B cell (primary cell): ENCODE results near the gene OPA1.

Source experiments
- EZH2 ChIP-seq: IDR thresholded peaks from 2 replicates; pipeline ENCODE4 v1.6.1; 2012; ENCODE audit warnings: borderline replicate concordance, low read depth, mild to moderate bottlenecking, moderate library complexity, low read length; ENCODE audit not compliant: insufficient read depth, poor library complexity, severe bottlenecking
- TF ChIP-seq, protein P1 (sequence below): fragments of 200-600 bp; IDR thresholded peaks from one replicate; pipeline ENCODE4 v1.8.0; 2022; ENCODE audit warnings: antibody characterized with exemption, mild to moderate bottlenecking

DNA sequence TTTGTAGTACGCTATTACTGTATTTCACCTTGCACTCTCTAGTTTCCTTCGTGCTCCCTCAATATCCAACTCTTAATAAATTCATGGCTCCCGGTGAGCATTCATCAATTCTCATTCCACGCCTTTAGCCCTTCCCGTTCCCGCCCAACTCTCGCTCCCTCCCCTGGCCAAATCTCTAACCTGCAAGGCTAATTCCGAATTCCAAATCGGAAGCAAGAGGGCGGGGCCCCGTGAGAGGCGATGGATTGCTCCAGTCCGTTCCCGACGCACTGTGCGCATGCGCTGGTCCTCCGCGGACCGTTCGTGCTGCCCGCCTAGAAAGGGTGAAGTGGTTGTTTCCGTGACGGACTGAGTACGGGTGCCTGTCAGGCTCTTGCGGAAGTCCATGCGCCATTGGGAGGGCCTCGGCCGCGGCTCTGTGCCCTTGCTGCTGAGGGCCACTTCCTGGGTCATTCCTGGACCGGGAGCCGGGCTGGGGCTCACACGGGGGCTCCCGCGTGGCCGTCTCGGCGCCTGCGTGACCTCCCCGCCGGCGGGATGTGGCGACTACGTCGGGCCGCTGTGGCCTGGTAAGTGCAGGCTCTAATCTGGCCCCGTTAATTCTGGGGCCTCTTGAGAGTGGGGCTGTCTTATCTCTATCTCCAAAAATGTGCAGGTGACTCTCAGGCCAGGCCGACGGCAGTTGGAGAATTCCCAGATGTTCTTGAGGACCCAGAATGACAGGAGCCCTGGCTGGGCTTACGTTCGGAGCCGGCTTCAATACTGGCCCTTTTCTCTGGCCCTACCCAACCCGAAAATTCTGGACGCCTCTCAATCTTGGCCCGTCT lies at the start of gene OPA1:
- TF ChIP-seq, protein P1, sequence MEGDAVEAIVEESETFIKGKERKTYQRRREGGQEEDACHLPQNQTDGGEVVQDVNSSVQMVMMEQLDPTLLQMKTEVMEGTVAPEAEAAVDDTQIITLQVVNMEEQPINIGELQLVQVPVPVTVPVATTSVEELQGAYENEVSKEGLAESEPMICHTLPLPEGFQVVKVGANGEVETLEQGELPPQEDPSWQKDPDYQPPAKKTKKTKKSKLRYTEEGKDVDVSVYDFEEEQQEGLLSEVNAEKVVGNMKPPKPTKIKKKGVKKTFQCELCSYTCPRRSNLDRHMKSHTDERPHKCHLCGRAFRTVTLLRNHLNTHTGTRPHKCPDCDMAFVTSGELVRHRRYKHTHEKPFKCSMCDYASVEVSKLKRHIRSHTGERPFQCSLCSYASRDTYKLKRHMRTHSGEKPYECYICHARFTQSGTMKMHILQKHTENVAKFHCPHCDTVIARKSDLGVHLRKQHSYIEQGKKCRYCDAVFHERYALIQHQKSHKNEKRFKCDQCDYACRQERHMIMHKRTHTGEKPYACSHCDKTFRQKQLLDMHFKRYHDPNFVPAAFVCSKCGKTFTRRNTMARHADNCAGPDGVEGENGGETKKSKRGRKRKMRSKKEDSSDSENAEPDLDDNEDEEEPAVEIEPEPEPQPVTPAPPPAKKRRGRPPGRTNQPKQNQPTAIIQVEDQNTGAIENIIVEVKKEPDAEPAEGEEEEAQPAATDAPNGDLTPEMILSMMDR, result no peak
- TF ChIP-seq EZH2, result no peak
